Loucy (cell line): Measurements from ENCODE around the gene DUSP14.

ENCODE experiments used
- EZH2phosphoT487 ChIP-seq: fragments of 200-600 bp; IDR thresholded peaks from 2 replicates; pipeline ENCODE4 v1.6.1; 2018; ENCODE audit warnings: antibody characterized with exemption, mild to moderate bottlenecking, moderate library complexity, borderline replicate concordance
- TF ChIP-seq, protein P1 (sequence below): fragments of 200-600 bp; sonication (generic); conservative IDR thresholded peaks from 2 replicates; pipeline ENCODE4 v1.5.1; 2014; ENCODE audit warnings: mild to moderate bottlenecking, antibody characterized with exemption, low read length

DNA sequence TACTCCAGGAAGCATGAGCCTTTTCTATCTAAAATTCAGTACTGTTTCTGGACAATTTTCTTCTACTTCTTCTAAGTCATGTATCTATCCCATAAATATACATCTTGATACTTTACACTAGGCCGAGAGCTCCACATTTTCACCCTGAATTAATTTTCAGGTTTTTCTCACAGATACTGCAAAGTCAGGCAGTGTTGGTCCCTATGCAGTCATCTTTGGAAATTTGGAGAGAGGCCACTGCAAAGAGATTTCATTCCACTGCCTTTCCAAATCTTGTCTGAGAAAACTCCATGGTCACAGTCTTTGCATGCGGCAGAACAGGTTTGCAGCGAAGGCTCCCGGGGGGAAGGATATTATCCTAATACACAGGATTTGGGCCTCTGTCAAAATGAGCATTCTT, 28.2 kb downstream of the DUSP14 start:
- TF ChIP-seq EZH2phosphoT487: no peak
- TF ChIP-seq, protein P1, sequence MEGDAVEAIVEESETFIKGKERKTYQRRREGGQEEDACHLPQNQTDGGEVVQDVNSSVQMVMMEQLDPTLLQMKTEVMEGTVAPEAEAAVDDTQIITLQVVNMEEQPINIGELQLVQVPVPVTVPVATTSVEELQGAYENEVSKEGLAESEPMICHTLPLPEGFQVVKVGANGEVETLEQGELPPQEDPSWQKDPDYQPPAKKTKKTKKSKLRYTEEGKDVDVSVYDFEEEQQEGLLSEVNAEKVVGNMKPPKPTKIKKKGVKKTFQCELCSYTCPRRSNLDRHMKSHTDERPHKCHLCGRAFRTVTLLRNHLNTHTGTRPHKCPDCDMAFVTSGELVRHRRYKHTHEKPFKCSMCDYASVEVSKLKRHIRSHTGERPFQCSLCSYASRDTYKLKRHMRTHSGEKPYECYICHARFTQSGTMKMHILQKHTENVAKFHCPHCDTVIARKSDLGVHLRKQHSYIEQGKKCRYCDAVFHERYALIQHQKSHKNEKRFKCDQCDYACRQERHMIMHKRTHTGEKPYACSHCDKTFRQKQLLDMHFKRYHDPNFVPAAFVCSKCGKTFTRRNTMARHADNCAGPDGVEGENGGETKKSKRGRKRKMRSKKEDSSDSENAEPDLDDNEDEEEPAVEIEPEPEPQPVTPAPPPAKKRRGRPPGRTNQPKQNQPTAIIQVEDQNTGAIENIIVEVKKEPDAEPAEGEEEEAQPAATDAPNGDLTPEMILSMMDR: no peak
